Erythroblast (primary cell): ENCODE data around the gene ZNF407.

Experiments
- GATA1 ChIP-seq: IDR thresholded peaks from 2 replicates; pipeline ENCODE4 v1.6.1; 2011; ENCODE audit warnings: low read depth, mild to moderate bottlenecking, control low read depth, low read length, moderate library complexity
- POLR2A ChIP-seq: IDR thresholded peaks from 2 replicates; pipeline ENCODE4 v1.6.1; 2011; ENCODE audit warnings: mild to moderate bottlenecking, low read length

DNA sequence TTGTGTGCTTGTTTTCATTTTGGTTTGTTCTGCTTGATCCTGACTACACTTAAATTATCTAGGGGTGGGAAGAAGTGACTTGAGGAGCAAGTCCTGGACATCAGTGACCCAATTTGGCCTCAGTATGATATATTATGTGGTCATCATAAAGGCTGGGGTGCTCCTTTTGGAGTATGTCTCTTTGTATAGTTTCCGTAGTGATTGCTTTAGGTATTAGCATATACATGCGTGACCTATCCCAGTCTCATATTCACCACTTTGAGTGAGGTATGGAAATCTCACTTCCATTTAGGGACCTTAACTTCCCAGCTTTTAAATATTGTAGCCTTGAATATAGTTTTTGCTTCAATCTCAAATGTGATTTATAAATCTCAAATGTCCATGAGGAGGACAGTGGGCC lies 370.3 kb downstream of the ZNF407 start:
- TF ChIP-seq POLR2A (no peak), GATA1 (no peak)
